Duodenal mucosa (tissue), 2 donors: ENCODE data around the gene RNFT2.
"Not testable (repeated sequence)": the region's sequence is repeated elsewhere in the genome, so short reads cannot be mapped to it uniquely, and the experiment has no call there.

Experiments
- H3K27ac ChIP-seq: one replicate; pipeline ENCODE4 v1.7.0; 2013; ENCODE audit warnings: low read depth, low read length
- H3K27me3 ChIP-seq, 2 donors: one replicate each; pipeline ENCODE4 v1.7.0; 2013; ENCODE audit warnings: low read length in 2 of 2, control low read depth in 1 of 2; ENCODE audit not compliant: insufficient read depth in 2 of 2, control insufficient read depth in 1 of 2
- H3K36me3 ChIP-seq, 2 donors: one replicate each; pipeline ENCODE4 v1.7.0; 2013; ENCODE audit warnings: low read length in 2 of 2, control low read depth in 1 of 2; ENCODE audit not compliant: insufficient read depth in 2 of 2, control insufficient read depth in 1 of 2
- H3K4me1 ChIP-seq, 2 donors: one replicate each; pipeline ENCODE4 v1.7.0; 2013; ENCODE audit warnings: low read length in 2 of 2, control low read depth in 1 of 2; ENCODE audit not compliant: insufficient read depth in 2 of 2, control insufficient read depth in 1 of 2
- H3K4me3 ChIP-seq, 2 donors: one replicate each; pipeline ENCODE4 v1.7.0; 2013; ENCODE audit warnings: low read length in 2 of 2, low read depth in 1 of 2
- H3K9ac ChIP-seq, 2 donors: one replicate each; pipeline ENCODE4 v1.7.0; 2013; ENCODE audit warnings: low read length in 2 of 2, low read depth in 1 of 2
- H3K9me3 ChIP-seq, 2 donors: one replicate each; pipeline ENCODE4 v1.7.0; 2013; ENCODE audit warnings: low read length in 2 of 2, control low read depth in 1 of 2; ENCODE audit not compliant: control insufficient read depth in 1 of 2

Gene RNFT2

DNA sequence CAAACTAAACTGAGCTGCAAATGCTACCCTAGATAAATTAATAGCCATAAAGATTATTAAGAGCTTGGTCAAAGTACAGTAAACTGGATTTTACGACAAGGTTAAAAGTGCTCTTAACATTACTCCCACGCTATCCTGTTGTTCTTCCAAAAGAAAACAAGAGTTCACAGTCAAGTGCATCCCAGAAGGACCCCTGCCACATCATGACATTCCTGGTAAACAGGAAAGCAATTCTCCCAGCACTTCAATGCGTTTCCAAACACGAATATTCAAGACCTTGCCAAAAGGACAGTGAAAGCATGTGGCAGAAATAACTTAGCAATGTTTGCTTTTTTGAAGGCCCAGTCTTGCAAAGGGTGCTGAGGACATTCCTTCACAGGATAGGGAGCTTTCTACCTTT, 11.4 kb upstream of the RNFT2 start:
- Histone ChIP-seq H3K36me3 (peaks cover 0 to 12% of the 10 kb centered on the region in 2 donors), H3K27ac (no peak overlapping the region)

DNA sequence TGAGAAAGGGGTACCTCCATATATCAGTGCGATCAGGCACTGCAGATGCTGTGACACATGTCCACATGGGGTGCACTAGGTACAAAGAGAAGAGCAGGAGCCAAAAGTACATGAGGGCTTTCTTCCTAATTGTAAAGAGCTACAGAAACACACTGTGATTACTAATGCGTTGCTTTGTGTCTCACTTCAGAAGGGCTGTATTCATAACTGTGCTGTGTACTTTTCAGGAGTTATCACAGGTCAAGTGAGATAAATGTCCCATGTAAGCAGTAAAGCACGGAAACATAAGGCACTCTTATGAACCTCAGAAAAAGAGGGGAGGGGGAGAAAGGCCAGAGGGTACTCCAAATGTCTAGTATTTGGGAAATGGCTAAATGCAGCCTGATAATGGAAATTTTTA, 10.9 kb upstream of the RNFT2 start:
- H3K4me3 ChIP-seq = no peak overlapping the region
- no peak overlapping the region for H3K9ac ChIP-seq
- no peaks in the 10 kb centered on the region for H3K9me3 ChIP-seq
- no peaks in the 10 kb centered on the region for H3K27me3 ChIP-seq
- peak overlapping the region; percentile 30 for H3K27ac ChIP-seq
- H3K4me1 ChIP-seq = peaks cover 29 to 35% of the 10 kb centered on the region in 2 donors
- peaks cover 0 to 8% of the 10 kb centered on the region in 2 donors for H3K36me3 ChIP-seq

More for the DNA sequence above, 11.4 kb upstream of the RNFT2 start:
- Histone ChIP-seq H3K4me3 (peak overlapping the region in 1 of 2 donors; percentile 37), H3K9me3 (no peaks in the 10 kb centered on the region), H3K9ac (no peak overlapping the region), H3K4me1 (peaks cover 29 to 31% of the 10 kb centered on the region in 2 donors), H3K27me3 (no peaks in the 10 kb centered on the region)

- H3K27ac ChIP-seq = no peak overlapping the region
- H3K9me3 ChIP-seq = no peaks in the 10 kb centered on the region
- H3K36me3 ChIP-seq = peaks cover 0 to 2% of the 10 kb centered on the region in 2 donors
- peaks cover 29 to 35% of the 10 kb centered on the region in 2 donors for H3K4me1 ChIP-seq
- H3K27me3 ChIP-seq = no peaks in the 10 kb centered on the region
- no peak overlapping the region for H3K4me3 ChIP-seq
- no peak overlapping the region for H3K9ac ChIP-seq
Measured at GRCh38 chr12:116727891-116728290, 10.2 kb upstream of the RNFT2 start.

- H3K27ac ChIP-seq = no peak overlapping the region
- H3K4me1 ChIP-seq = peaks cover 28 to 35% of the 10 kb centered on the region in 2 donors
- H3K36me3 ChIP-seq = peaks cover 9 to 12% of the 10 kb centered on the region in 2 donors
Measured at GRCh38 chr12:116731801-116732200, 6.3 kb upstream of the RNFT2 start.

DNA sequence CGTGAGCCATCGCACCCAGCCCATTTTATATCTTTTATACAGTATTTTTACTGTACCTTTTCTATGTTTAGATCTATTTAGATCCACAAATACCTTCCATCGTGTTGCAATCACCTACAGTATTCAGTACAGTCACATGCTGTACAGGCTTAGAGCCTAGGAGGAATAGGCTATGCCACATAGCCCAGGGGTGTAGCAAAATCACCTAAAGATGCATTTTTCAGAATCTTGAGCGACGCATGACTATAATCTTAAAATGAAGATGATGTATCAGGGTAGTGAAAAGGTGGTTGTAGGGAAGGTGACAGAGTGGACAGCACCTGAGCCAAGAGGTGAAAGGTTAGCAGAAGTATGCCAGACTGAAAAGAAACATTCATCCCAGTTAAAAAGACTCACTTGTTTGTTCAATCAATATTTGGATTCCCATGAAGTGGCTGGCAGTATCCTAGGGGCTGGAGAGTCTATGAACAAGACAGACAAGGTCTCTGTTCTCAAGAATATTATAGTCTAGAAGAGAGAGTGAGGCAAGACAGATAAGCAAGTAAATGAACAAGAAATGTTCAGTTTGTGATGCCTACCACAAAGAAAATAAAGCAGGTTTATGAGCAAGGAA, 3.9 kb upstream of the RNFT2 start:
- H3K9me3 ChIP-seq = no peaks in the 10 kb centered on the region
- no peak overlapping the region for H3K4me3 ChIP-seq
- H3K27ac ChIP-seq = no peak overlapping the region
- H3K36me3 ChIP-seq = peaks cover 9 to 12% of the 10 kb centered on the region in 2 donors
- H3K27me3 ChIP-seq = no peaks in the 10 kb centered on the region
- peaks cover 14 to 20% of the 10 kb centered on the region in 2 donors for H3K4me1 ChIP-seq
- H3K9ac ChIP-seq = no peak overlapping the region

More at GRCh38 chr12:116731801-116732200, 6.3 kb upstream of the RNFT2 start:
- no peak overlapping the region for H3K4me3 ChIP-seq
- no peaks in the 10 kb centered on the region for H3K9me3 ChIP-seq
- H3K9ac ChIP-seq = no peak overlapping the region
- H3K27me3 ChIP-seq = no peaks in the 10 kb centered on the region

DNA sequence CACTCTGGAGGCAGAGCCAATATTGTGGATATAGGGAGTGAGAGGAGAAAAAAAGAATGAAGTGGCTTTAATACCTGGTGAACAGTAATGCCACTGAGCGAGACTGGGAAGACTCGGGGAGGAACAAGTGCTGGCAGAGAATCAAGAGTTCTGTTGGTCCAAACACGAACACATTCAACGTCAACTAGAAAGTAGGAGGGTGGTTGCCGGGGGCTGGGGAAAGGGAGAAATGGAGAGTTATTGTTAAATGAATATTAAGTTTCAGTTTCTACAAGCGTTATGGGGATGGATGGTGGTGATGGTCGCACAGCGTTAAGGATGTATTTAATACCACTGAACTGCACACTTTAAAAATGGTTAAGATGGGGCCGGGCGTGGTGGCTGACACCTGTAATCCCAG, 3.0 kb upstream of the RNFT2 start:
- peaks cover 9 to 12% of the 10 kb centered on the region in 2 donors for H3K36me3 ChIP-seq
- no peak overlapping the region for H3K4me3 ChIP-seq
- H3K27me3 ChIP-seq = no peaks in the 10 kb centered on the region
- no peak overlapping the region for H3K9ac ChIP-seq
- no peak overlapping the region for H3K27ac ChIP-seq
- peaks cover 14 to 20% of the 10 kb centered on the region in 2 donors for H3K4me1 ChIP-seq
- H3K9me3 ChIP-seq = no peaks in the 10 kb centered on the region

DNA sequence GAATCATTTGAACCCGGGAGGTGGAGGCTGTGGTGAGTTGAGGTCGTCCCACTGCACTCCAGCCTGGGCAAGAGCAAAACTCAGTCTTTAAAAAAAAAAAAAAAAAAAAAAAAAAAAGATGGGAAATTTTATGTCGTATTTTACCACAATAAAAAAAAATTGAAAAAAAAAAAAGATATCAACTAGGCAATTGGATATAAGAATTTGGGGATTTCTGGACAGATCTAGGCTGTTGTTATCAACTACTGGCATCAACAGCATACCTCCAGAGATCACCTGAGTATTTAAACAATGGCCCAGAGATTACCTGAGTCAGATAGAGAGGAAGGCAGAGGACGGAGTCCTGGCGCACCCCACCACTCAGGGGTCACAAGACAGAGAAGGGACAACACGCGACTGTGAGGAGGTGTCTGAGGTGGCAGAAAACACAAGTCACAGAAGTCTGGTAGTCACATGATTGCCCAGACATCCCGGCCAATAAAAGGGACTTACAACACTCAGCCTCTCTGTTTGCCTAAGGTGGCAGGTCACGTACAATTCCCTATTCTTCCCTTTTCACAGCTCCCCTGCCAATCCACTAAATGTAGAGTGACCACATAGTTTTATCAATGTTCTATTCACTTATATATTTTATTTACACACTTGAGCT, 2.0 kb upstream of the RNFT2 start:
- Histone ChIP-seq H3K4me1 (peaks cover 14 to 20% of the 10 kb centered on the region in 2 donors), H3K4me3 (peak overlapping the region; percentile 93 to 98), H3K36me3 (peaks cover 9 to 12% of the 10 kb centered on the region in 2 donors), H3K27me3 (no peaks in the 10 kb centered on the region), H3K27ac (no peak overlapping the region), H3K9ac (peak overlapping the region; percentile 77 to 91), H3K9me3 (no peaks in the 10 kb centered on the region)

GRCh38 chr12:116736962-116737773, 947 bp upstream of the RNFT2 start:
- Histone ChIP-seq H3K27ac (no peak overlapping the region), H3K9ac (peak overlapping the region; percentile 77 to 91), H3K4me3 (peak overlapping the region; percentile 93 to 98), H3K9me3 (no peaks in the 10 kb centered on the region), H3K27me3 (no peaks in the 10 kb centered on the region), H3K4me1 (peaks cover 14% of the 10 kb centered on the region in 2 donors), H3K36me3 (peaks cover 9 to 12% of the 10 kb centered on the region in 2 donors)

DNA sequence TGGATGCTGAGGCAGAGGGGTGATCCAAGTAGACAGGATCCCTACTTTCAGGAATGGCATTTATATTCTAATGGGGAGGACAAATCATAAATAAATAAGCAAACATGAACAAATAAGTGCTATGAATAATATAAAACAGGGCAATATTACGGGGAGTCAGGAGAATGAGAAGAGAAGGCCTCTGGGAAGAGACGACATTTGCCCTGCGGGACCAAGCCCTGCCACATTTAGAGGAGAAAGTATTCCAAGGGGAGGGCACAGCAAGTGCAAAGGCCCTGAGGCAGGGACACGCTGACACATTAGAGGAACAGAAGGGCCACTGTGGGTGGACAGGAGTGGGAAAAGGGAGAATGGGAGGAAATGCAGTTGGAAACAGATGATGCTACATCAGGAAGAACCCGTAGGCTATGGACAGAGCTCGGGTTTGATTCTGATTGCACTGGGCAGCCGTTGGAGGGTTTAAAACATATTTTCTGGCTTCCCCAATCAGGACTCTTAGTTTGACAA, 1.3 kb downstream of the RNFT2 start:
- no peak overlapping the region for H3K27ac ChIP-seq
- H3K27me3 ChIP-seq = no peaks in the 10 kb centered on the region
- no peak overlapping the region for H3K4me3 ChIP-seq
- H3K9me3 ChIP-seq = no peaks in the 10 kb centered on the region
- H3K4me1 ChIP-seq = peaks cover 14% of the 10 kb centered on the region in 2 donors
- peaks cover 6 to 7% of the 10 kb centered on the region in 2 donors for H3K36me3 ChIP-seq
- H3K9ac ChIP-seq = no peak overlapping the region

- not testable (repeated sequence) for H3K9me3 ChIP-seq, H3K9ac ChIP-seq, H3K4me1 ChIP-seq, H3K36me3 ChIP-seq, H3K27ac ChIP-seq, H3K4me3 ChIP-seq, H3K27me3 ChIP-seq
Measured at GRCh38 chr12:116742787-116743186, 4.7 kb downstream of the RNFT2 start.
